ENCODE results near the gene NOTCH2.

NOTCH2 gene

DNA sequence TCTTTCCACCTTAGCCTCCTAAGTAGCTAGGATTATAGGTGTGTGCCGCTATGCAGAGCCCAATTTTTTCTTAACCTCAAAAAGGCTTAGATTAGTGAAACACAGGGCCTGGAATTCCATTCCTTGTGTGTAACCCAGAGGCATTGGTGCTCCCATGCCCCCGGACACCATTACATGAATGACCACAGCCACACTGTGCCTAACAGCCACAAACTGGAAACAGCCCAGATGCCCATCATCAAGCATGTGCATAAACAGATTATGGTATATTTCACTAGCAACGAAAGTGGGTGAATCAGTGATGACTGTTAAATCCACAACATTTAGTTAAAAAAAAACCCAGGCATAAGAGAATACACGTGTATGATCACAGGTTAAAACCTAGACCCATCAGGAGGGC lies 197.6 kb downstream of the NOTCH2 start:
- Histone ChIP-seq H3K36me3 (ENCODE audit: control insufficient read depth in 2 of 2, insufficient read depth in 1 of 2, low read length in 2 of 2) (no peaks in the 10 kb centered on the region), H3K9me3 (ENCODE audit: control insufficient read depth, insufficient read depth, low read depth, low read length) (no peaks in the 10 kb centered on the region), H3K4me1 (ENCODE audit: control insufficient read depth, insufficient read depth, low read length) (no peaks in the 10 kb centered on the region), H3K4me3 (ENCODE audit: low read depth, low read length) (no peak overlapping the region), H3K27ac (ENCODE audit: extremely low read depth, low read depth, low read length) (no peak overlapping the region)
- no peak for TF ChIP-seq ZNF677 (tag by site-specific recombination; IDR thresholded peaks at IDR 0.05)
- TF ChIP-seq ZNF274 (IDR thresholded peaks at IDR 0.05; ENCODE audit: low read length): no peak
- TF ChIP-seq ZNF274 (tag by site-specific recombination; IDR thresholded peaks at IDR 0.05; ENCODE audit: borderline replicate concordance): no peak
- TF ChIP-seq ZNF654 (tag by site-specific recombination; IDR thresholded peaks at IDR 0.05; ENCODE audit: low read depth): no peak
- no peak for TF ChIP-seq MZF1 (tag by site-specific recombination; IDR thresholded peaks at IDR 0.05; ENCODE audit: borderline replicate concordance)
- no peak for TF ChIP-seq ZNF76 (tag by site-specific recombination; IDR thresholded peaks at IDR 0.05; ENCODE audit: borderline replicate concordance, low read depth)
- no peak for TF ChIP-seq ZNF776 (tag by site-specific recombination; IDR thresholded peaks at IDR 0.05; ENCODE audit: borderline replicate concordance)
- no peak for TF ChIP-seq ZEB2 (tag by site-specific recombination; IDR thresholded peaks at IDR 0.05)
- TF ChIP-seq GLI2 (tag by site-specific recombination; IDR thresholded peaks at IDR 0.05; ENCODE audit: borderline replicate concordance, low read depth): no peak
- TF ChIP-seq ZNF514 (tag by site-specific recombination; IDR thresholded peaks at IDR 0.05): no peak
- no peak for TF ChIP-seq SP3 (tag by site-specific recombination; IDR thresholded peaks at IDR 0.05)
- TF ChIP-seq, protein P1, sequence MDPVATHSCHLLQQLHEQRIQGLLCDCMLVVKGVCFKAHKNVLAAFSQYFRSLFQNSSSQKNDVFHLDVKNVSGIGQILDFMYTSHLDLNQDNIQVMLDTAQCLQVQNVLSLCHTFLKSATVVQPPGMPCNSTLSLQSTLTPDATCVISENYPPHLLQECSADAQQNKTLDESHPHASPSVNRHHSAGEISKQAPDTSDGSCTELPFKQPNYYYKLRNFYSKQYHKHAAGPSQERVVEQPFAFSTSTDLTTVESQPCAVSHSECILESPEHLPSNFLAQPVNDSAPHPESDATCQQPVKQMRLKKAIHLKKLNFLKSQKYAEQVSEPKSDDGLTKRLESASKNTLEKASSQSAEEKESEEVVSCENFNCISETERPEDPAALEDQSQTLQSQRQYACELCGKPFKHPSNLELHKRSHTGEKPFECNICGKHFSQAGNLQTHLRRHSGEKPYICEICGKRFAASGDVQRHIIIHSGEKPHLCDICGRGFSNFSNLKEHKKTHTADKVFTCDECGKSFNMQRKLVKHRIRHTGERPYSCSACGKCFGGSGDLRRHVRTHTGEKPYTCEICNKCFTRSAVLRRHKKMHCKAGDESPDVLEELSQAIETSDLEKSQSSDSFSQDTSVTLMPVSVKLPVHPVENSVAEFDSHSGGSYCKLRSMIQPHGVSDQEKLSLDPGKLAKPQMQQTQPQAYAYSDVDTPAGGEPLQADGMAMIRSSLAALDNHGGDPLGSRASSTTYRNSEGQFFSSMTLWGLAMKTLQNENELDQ (tag by site-specific recombination; IDR thresholded peaks at IDR 0.05; ENCODE audit: low read depth): no peak
- ChIA-PET CTCF (interaction anchor here (0.7 to 2.9 kb wide), 8 partner anchors 11 to 1376 kb away, joined by 3 to 21 read pairs (median 5); no protein-coding TSS in a partner anchor), POLR2A (no interaction called here)

DNA sequence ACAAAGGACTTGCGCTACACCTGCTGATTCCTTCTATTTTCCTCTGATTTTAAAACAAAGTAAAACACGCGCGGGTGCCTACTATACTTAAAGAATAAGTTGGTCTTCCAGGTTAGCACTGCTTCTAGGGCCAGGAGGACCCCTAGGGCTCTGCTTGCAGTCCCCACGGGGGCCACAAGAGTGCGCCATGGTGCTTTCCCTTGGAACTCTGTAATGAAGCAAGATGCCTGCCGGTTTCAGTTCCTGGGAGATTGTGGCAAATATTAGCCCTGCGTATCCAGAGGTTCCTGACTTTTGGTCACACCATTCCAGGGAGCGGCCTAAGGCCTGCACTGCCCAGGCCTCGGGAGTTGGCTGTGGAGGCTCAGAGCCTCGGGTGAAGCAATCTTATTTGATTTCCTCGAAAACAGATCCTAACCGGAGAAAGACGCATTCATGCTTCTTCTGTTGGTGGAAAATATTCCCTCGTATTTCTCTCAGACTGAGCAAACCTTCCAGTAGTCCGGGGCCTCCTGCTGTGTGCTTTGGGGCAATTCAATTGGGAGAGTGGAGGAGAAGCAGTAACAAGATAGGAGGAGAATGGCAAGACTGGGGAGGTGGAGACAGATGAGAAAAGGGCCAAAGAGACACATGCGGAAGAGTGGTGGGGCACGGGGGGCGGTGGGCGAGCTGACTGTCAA lies 198.4 kb downstream of the NOTCH2 start:
- ChIA-PET POLR2A (no interaction called here), CTCF (interaction anchor here (0.6 to 2.9 kb wide), 17 partner anchors 9 to 896 kb away, joined by 3 to 21 read pairs (median 4); no protein-coding TSS in a partner anchor)
- Histone ChIP-seq H3K9me3 (ENCODE audit: control insufficient read depth, insufficient read depth, low read depth, low read length) (no peaks in the 10 kb centered on the region), H3K4me1 (ENCODE audit: control insufficient read depth, insufficient read depth, low read length) (no peaks in the 10 kb centered on the region), H3K4me3 (ENCODE audit: low read depth, low read length) (no peak overlapping the region), H3K36me3 (ENCODE audit: control insufficient read depth in 2 of 2, insufficient read depth in 1 of 2, low read length in 2 of 2) (no peaks in the 10 kb centered on the region), H3K27ac (ENCODE audit: extremely low read depth, low read depth, low read length) (no peak overlapping the region)
- TF ChIP-seq ZNF423 (tag by site-specific recombination; IDR thresholded peaks at IDR 0.05) (no peak), ZNF654 (tag by site-specific recombination; IDR thresholded peaks at IDR 0.05; ENCODE audit: low read depth) (peak; percentile 89), ZSCAN30 (tag by site-specific recombination; IDR thresholded peaks at IDR 0.05) (peak; percentile 53; the same call in 1 of the 2 replicates), BCL11B (tag by site-specific recombination; IDR thresholded peaks at IDR 0.05; ENCODE audit: low read depth) (no peak), ZNF324 (tag by site-specific recombination; IDR thresholded peaks at IDR 0.05) (no peak), KLF16 (tag by site-specific recombination; IDR thresholded peaks at IDR 0.05) (no peak), IKZF3 (tag by site-specific recombination; IDR thresholded peaks at IDR 0.05) (peak; percentile 78), ZNF112 (tag by site-specific recombination; IDR thresholded peaks at IDR 0.05) (no peak), ZNF660 (tag by site-specific recombination; IDR thresholded peaks at IDR 0.05) (0 out of 2 replicates have a peak, but pooled peaks have one; percentile 69), ZNF701 (tag by site-specific recombination; IDR thresholded peaks at IDR 0.05) (no peak), ZNF175 (tag by site-specific recombination; IDR thresholded peaks at IDR 0.05) (no peak), ZNF664 (tag by site-specific recombination; IDR thresholded peaks at IDR 0.05) (no peak), ZBTB17 (tag by site-specific recombination; IDR thresholded peaks at IDR 0.05) (0 out of 2 replicates have a peak, but pooled peaks have one; percentile 41), ZSCAN16 (tag by site-specific recombination; IDR thresholded peaks at IDR 0.05) (no peak), ZNF221 (tag by site-specific recombination; IDR thresholded peaks at IDR 0.05; ENCODE audit: borderline replicate concordance) (no peak)
- TF ChIP-seq, protein P2, sequence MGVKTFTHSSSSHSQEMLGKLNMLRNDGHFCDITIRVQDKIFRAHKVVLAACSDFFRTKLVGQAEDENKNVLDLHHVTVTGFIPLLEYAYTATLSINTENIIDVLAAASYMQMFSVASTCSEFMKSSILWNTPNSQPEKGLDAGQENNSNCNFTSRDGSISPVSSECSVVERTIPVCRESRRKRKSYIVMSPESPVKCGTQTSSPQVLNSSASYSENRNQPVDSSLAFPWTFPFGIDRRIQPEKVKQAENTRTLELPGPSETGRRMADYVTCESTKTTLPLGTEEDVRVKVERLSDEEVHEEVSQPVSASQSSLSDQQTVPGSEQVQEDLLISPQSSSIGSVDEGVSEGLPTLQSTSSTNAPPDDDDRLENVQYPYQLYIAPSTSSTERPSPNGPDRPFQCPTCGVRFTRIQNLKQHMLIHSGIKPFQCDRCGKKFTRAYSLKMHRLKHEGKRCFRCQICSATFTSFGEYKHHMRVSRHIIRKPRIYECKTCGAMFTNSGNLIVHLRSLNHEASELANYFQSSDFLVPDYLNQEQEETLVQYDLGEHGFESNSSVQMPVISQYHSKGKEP (tag by site-specific recombination; IDR thresholded peaks at IDR 0.05): no peak
- TF ChIP-seq, protein P3, sequence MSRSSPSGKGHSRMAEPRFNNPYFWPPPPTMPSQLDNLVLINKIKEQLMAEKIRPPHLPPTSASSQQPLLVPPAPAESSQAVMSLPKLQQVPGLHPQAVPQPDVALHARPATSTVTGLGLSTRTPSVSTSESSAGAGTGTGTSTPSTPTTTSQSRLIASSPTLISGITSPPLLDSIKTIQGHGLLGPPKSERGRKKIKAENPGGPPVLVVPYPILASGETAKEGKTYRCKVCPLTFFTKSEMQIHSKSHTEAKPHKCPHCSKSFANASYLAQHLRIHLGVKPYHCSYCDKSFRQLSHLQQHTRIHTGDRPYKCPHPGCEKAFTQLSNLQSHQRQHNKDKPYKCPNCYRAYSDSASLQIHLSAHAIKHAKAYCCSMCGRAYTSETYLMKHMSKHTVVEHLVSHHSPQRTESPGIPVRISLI (tag by site-specific recombination; IDR thresholded peaks at IDR 0.05): no peak
- TF ChIP-seq, protein P4, sequence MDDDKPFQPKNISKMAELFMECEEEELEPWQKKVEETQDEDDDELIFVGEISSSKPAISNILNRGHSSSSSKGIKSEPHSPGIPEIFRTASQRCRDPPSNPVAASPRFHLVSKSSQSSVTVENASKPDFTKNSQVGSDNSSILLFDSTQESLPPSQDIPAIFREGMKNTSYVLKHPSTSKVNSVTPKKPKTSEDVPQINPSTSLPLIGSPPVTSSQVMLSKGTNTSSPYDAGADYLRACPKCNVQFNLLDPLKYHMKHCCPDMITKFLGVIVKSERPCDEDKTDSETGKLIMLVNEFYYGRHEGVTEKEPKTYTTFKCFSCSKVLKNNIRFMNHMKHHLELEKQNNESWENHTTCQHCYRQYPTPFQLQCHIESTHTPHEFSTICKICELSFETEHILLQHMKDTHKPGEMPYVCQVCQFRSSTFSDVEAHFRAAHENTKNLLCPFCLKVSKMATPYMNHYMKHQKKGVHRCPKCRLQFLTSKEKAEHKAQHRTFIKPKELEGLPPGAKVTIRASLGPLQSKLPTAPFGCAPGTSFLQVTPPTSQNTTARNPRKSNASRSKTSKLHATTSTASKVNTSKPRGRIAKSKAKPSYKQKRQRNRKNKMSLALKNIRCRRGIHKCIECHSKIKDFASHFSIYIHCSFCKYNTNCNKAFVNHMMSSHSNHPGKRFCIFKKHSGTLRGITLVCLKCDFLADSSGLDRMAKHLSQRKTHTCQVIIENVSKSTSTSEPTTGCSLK (tag by site-specific recombination; IDR thresholded peaks at IDR 0.05): no peak
